Subcutaneous abdominal adipose tissue (tissue), 5 donors: Measurements from ENCODE around the gene TRPV4.

ENCODE experiments used
- H3K27ac ChIP-seq: one replicate; pipeline ENCODE4 v1.7.0; 2013; ENCODE audit warnings: low read depth, mild to moderate bottlenecking, inconsistent platforms, low read length, moderate library complexity
- H3K27me3 ChIP-seq, 5 donors: one replicate each; pipeline ENCODE4 v1.7.0; 2013; ENCODE audit warnings: low read length in 5 of 5, inconsistent platforms in 1 of 5; ENCODE audit not compliant: control insufficient read depth in 5 of 5, insufficient read depth in 4 of 5
- H3K36me3 ChIP-seq, 5 donors: one replicate each; pipeline ENCODE4 v1.7.0; 2013; ENCODE audit warnings: low read length in 5 of 5; ENCODE audit not compliant: control insufficient read depth in 5 of 5, insufficient read depth in 5 of 5
- H3K4me1 ChIP-seq, 5 donors: one replicate each; pipeline ENCODE4 v1.7.0; 2013; ENCODE audit warnings: low read length in 5 of 5, mild to moderate bottlenecking in 3 of 5, moderate library complexity in 1 of 5; ENCODE audit not compliant: control insufficient read depth in 5 of 5, insufficient read depth in 5 of 5
- H3K4me3 ChIP-seq, 5 donors: one replicate each; pipeline ENCODE4 v1.7.0; 2013; ENCODE audit warnings: low read length in 5 of 5, low read depth in 1 of 5
- H3K9ac ChIP-seq, 5 donors: one replicate each; pipeline ENCODE4 v1.7.0; 2013; ENCODE audit warnings: low read length in 5 of 5, mild to moderate bottlenecking in 4 of 5, moderate library complexity in 3 of 5
- H3K9me3 ChIP-seq, 5 donors: one replicate each; pipeline ENCODE4 v1.7.0; 2013; ENCODE audit warnings: low read length in 5 of 5; ENCODE audit not compliant: control insufficient read depth in 5 of 5
- donor health status: healthy.
- donor health status: healthy.
- donor health status: healthy.
- donor health status: healthy.
- donor health status: healthy.

TRPV4 gene

DNA sequence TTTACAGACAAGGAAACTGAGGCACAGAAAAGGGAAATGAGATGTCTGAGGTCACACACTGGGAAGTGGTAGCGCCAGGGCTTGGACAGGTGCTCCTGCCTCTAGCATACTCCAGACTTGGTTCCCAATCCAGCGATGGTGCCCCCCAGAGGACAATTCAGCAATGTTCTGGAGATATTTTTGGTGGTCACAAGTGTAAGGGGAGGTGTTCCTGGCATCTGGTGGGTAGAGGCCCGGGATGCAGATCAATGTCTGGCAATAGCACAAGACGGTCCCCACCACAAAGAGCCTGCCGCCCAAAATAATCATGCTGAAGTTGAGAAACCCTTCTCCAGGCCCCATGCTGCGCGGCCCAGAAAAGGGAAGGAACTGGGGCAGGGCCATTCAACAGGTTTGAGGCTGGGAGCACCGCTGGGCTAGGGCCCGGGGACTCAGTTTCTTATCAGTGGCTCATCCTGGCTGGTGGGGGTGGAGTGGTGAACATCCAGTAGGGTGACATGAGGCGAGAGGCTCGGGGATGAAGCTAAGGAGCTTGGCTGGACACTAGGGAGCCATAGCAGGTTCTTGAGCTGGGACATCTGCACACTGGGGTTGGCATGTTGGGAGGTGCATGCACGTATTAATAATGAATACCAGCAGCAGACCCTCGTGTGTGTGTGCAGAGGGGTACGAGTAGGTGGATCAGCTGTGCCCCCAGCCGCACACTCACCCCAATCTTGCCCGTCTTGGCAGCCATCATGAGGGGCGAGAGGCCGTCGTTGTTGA, 35.1 kb downstream of the TRPV4 start:
- Histone ChIP-seq H3K4me1 (no peaks in the 10 kb centered on the region), H3K27ac (no peak overlapping the region), H3K9ac (no peak overlapping the region), H3K4me3 (no peak overlapping the region), H3K36me3 (peaks cover 0 to 7% (median 0%) of the 10 kb centered on the region in 5 donors), H3K9me3 (no peaks in the 10 kb centered on the region), H3K27me3 (peaks cover 0 to 2% (median 0%) of the 10 kb centered on the region in 5 donors)

GRCh38 chr12:109796057-109796456, 37.1 kb downstream of the TRPV4 start:
- Histone ChIP-seq H3K9me3 (no peaks in the 10 kb centered on the region), H3K27me3 (peaks cover 0 to 3% (median 2%) of the 10 kb centered on the region in 5 donors), H3K4me3 (no peak overlapping the region)

DNA sequence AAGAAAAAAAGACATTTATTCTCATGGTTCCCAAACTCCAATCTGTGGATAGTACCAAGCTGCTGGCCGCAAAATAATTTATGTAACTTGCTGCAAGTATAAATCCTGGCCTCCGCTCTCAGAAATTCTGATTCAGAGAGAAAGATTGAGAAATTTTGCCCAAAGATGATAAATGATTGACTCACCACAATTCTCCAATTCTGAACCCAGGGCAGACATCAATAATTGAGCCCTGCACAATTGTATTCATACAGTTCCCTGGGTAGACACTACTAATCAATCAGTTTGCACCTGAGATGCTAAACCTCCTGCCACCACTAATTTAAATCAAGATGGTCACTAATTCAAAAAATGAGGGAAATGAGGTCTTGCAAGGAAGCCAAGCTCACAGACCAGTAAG, 38.2 kb downstream of the TRPV4 start:
- Histone ChIP-seq H3K9me3 (no peaks in the 10 kb centered on the region), H3K27me3 (peaks cover 0 to 5% (median 2%) of the 10 kb centered on the region in 5 donors), H3K4me1 (no peaks in the 10 kb centered on the region), H3K9ac (no peak overlapping the region), H3K36me3 (peaks cover 0 to 9% (median 0%) of the 10 kb centered on the region in 5 donors), H3K27ac (no peak overlapping the region), H3K4me3 (no peak overlapping the region)

More at GRCh38 chr12:109796057-109796456, 37.1 kb downstream of the TRPV4 start:
- no peak overlapping the region for H3K27ac ChIP-seq
- H3K9ac ChIP-seq: no peak overlapping the region
- no peaks in the 10 kb centered on the region for H3K4me1 ChIP-seq
- peaks cover 0 to 12% (median 0%) of the 10 kb centered on the region in 5 donors for H3K36me3 ChIP-seq

DNA sequence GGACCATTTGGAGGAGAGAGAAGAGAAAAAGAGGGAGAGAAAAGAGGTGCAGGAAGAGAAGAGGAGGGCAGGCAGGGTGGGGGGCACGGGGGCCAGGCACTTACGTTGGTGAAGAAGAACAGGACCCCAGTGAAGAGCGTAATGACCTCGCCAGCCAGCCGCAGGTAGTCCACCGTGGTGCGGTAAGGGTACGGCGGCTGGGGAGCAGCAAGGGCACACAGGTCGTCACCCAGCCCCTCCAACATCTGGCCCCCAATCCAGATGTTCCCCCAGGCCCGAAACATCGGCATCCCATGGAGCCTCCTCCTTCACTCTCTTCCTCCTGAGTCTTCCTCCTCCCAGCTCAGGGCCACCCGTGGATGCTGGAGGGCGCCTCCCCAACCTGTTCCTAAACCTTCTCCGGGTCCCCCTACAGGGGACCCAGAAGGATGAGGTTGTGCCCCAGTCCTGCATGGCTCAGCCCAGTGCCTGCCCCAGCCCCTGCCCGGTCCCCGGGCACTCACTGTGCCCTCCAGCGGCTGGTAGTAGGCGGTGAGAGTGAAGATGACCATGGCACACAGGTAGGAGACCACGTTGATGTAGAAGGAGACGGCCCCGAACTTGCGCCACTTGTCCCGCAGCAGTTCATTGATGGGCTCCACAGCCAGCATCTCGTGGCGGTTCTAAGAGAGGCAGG, 39.2 kb downstream of the TRPV4 start:
- Histone ChIP-seq H3K9me3 (no peaks in the 10 kb centered on the region), H3K36me3 (peaks cover 0 to 9% (median 0%) of the 10 kb centered on the region in 5 donors), H3K9ac (no peak overlapping the region), H3K4me1 (no peaks in the 10 kb centered on the region), H3K27me3 (peaks cover 0 to 5% (median 2%) of the 10 kb centered on the region in 5 donors), H3K27ac (no peak overlapping the region), H3K4me3 (no peak overlapping the region)

- no peak overlapping the region for H3K9ac ChIP-seq
- no peak overlapping the region for H3K27ac ChIP-seq
- H3K9me3 ChIP-seq: no peaks in the 10 kb centered on the region
- H3K4me3 ChIP-seq: no peak overlapping the region
- H3K36me3 ChIP-seq: peaks cover 0 to 8% (median 0%) of the 10 kb centered on the region in 5 donors
- H3K4me1 ChIP-seq: no peaks in the 10 kb centered on the region
- peaks cover 0 to 5% (median 2%) of the 10 kb centered on the region in 5 donors for H3K27me3 ChIP-seq
Observed at GRCh38 chr12:109793411-109793810, 39.8 kb downstream of the TRPV4 start.

DNA sequence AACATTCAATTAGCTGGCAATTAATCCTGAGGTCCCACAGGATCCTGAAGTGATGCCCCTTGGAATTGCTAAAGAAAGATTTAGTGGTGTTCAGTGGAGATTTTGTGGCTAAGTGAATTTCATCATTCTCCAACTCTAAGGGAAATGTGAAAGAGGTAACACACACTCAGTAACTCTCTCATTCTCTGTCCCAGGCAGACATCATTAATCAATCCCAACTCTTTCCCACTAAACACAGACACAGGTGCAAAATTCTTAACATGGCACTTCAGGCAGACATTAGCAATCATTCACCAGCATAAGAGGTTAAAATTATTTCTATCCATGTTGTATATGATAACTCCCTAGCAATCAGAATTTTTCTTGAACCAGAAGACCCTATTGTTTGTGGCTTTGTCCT, 40.2 kb downstream of the TRPV4 start:
- Histone ChIP-seq H3K4me1 (no peaks in the 10 kb centered on the region), H3K27me3 (peaks cover 0 to 5% (median 0%) of the 10 kb centered on the region in 5 donors), H3K9ac (no peak overlapping the region), H3K4me3 (no peak overlapping the region), H3K36me3 (peaks cover 0 to 10% (median 0%) of the 10 kb centered on the region in 5 donors), H3K27ac (no peak overlapping the region), H3K9me3 (no peaks in the 10 kb centered on the region)

DNA sequence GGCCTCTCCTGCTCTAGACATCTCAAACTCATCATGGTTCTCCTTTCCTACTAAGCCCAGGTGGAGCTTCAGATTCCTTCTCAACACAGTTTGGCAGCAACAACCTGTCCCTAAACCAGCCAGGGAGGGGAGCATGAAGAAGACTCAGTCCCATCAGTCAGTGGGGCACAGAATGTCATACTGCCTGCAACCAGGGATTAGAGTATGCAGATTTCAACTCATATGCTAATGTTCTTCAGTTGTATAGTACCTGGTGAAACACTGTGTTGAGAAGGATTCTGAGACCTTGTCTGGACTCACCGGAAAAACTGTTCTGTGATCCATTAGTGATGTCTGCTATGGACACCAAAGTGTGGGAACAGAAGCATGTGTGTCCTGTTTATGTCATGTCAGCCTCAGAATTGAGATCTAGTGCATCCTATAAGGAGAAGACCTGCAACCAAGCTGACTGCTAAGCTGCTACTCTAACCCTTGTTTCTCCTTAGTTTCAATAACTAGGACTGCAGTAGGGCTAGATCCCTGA, 43.6 kb downstream of the TRPV4 start:
- H3K27ac ChIP-seq: no peak overlapping the region
- no peak overlapping the region for H3K4me3 ChIP-seq
- no peak overlapping the region for H3K9ac ChIP-seq
- peaks cover 0 to 6% (median 2%) of the 10 kb centered on the region in 5 donors for H3K27me3 ChIP-seq
- no peaks in the 10 kb centered on the region for H3K9me3 ChIP-seq
- H3K36me3 ChIP-seq: peaks cover 0 to 13% (median 0%) of the 10 kb centered on the region in 5 donors
- H3K4me1 ChIP-seq: no peaks in the 10 kb centered on the region

DNA sequence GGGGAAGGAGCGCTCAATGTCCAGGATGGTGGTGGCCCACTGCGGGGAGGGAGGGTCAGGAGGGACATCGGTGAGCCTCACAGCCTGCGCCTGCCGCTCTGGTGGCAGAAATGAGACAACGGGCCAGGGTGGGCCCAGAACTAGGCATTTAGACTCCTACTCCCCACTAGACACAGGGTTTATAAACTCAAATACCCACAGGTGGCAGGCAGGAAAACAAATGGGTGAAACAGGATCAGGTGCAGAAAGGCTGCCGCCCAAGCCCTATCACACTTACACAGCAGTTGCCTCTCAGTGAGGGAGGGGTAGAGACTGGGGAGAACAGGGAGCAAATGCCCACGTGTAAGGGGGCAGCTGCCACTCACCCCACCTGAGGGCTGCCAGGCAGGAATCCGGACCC, 46.4 kb downstream of the TRPV4 start:
- Histone ChIP-seq H3K9me3 (no peaks in the 10 kb centered on the region), H3K27me3 (peaks cover 0 to 5% (median 2%) of the 10 kb centered on the region in 5 donors), H3K36me3 (peaks cover 0 to 13% (median 0%) of the 10 kb centered on the region in 5 donors), H3K27ac (no peak overlapping the region), H3K4me3 (no peak overlapping the region), H3K4me1 (no peaks in the 10 kb centered on the region), H3K9ac (no peak overlapping the region)

GRCh38 chr12:109785854-109786253, 47.3 kb downstream of the TRPV4 start:
- no peaks in the 10 kb centered on the region for H3K4me1 ChIP-seq
- no peak overlapping the region for H3K27ac ChIP-seq
- H3K4me3 ChIP-seq: no peak overlapping the region
- peaks cover 0 to 5% (median 2%) of the 10 kb centered on the region in 5 donors for H3K27me3 ChIP-seq
- no peak overlapping the region for H3K9ac ChIP-seq
- H3K9me3 ChIP-seq: no peaks in the 10 kb centered on the region
- peaks cover 0 to 13% (median 0%) of the 10 kb centered on the region in 5 donors for H3K36me3 ChIP-seq

DNA sequence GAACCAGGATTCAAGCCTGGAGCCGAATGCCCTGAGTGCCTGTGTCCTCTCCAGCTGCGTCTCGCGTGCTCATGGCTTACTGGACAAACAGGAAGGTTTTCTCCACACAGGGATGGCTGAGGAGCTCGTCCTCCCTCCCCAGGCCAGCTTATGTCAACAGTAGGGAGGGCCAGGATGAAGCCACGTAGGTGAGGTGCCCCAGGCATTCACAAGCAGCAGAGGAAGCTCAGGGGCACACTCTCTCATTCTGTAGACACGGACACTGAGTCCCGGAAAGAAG, 49.3 kb downstream of the TRPV4 start:
- Histone ChIP-seq H3K27me3 (peaks cover 0 to 3% (median 2%) of the 10 kb centered on the region in 5 donors), H3K4me1 (no peaks in the 10 kb centered on the region), H3K36me3 (peaks cover 0 to 13% (median 0%) of the 10 kb centered on the region in 5 donors), H3K9me3 (peaks cover 0 to 10% (median 7%) of the 10 kb centered on the region in 5 donors), H3K9ac (no peak overlapping the region), H3K27ac (no peak overlapping the region), H3K4me3 (no peak overlapping the region)
